GM12878 (cell line): ENCODE results near the gene ZNF280D. TPM values are rescaled to one million over a fixed set of nuclear protein-coding genes. Genes with fewer than 3 reads are reported as not detected.

Experiments used
- ATAC-seq: fragments of 200-7000 bp; cut with Tn5 transposase; 3 replicates; pipeline ENCODE4 v1.9.1; 2020; ENCODE audit warnings: mild to moderate bottlenecking, moderate library complexity
- BruUV-seq: library from RNA; stranded (reverse); fragments of 400-500 nt; replicated peaks from 2 replicates; lab custom pipeline; 2021; lab: Mats Ljungman, UMichigan
- CTCF ChIA-PET: fragments of 300-600 bp; sonication (Branson Sonifier 250); formaldehyde crosslinking; extraction: SDS; loops from one replicate; lab custom pipeline; 2021; ENCODE audit warnings: inconsistent platforms; lab: Yijun Ruan, JAX
- POLR2A ChIA-PET: fragments of 350-600 bp; formaldehyde crosslinking; extraction: SDS; loops from one replicate; lab custom pipeline; 2021; ENCODE audit warnings: inconsistent platforms; lab: Charles Lee
- RAD21 ChIA-PET: fragments of 300-600 bp; sonication (Branson Sonifier 250); formaldehyde crosslinking; loops from one replicate; lab custom pipeline; 2023; ENCODE audit warnings: antibody characterized with exemption; ENCODE audit not compliant: unreplicated experiment; lab: Charles Lee
- SMC1A ChIA-PET: fragments of 300-600 bp; sonication (Branson Sonifier 250); formaldehyde crosslinking; loops from one replicate; lab custom pipeline; 2023; ENCODE audit not compliant: unreplicated experiment, uncharacterized antibody; lab: Charles Lee
- DNase-seq: peaks from one replicate; pipeline ENCODE4 v3.0.0-alpha.2; 2011; ENCODE audit warnings: low read depth, low spot score
- FAIRE-seq: peaks from 3 replicates; lab custom pipeline; 2011; peaks lifted over from hg19 to GRCh38; lab: Jason Lieb, UNC
- H2AFZ ChIP-seq: 2 replicates; pipeline ENCODE4 v1.6.0; 2011; ENCODE audit warnings: low read depth, low read length, control low read depth; ENCODE audit not compliant: control insufficient read depth
- H3K27ac ChIP-seq: 2 replicates; pipeline ENCODE4 v1.5.1; 2011; ENCODE audit warnings: control low read depth; ENCODE audit not compliant: control insufficient read depth, insufficient read depth
- H3K27me3 ChIP-seq, 2 experiments: replicated peaks in 1 of 2; 2 replicates each; pipeline versions ENCODE4 v1.6.0 to v1.6.1; 2011; ENCODE audit warnings: low read length in 1 of 2; ENCODE audit not compliant: control insufficient read depth in 2 of 2, insufficient read depth in 2 of 2
- H3K36me3 ChIP-seq, 2 experiments: 2 replicates each; pipeline ENCODE4 v1.5.1; 2011; ENCODE audit warnings: low read length in 1 of 2; ENCODE audit not compliant: control insufficient read depth in 2 of 2, insufficient read depth in 2 of 2
- H3K4me1 ChIP-seq: 2 replicates; pipeline ENCODE4 v1.6.1; 2011; ENCODE audit warnings: mild to moderate bottlenecking, low read length, moderate library complexity, mixed read lengths; ENCODE audit not compliant: control insufficient read depth, insufficient read depth
- H3K4me2 ChIP-seq: 2 replicates; pipeline ENCODE4 v1.6.0; 2011; ENCODE audit warnings: control low read depth; ENCODE audit not compliant: control insufficient read depth, insufficient read depth
- H3K4me3 ChIP-seq: fragments of 200-600 bp; sonication (generic); 2 replicates; pipeline ENCODE4 v1.5.1; 2016
- H3K79me2 ChIP-seq: 2 replicates; pipeline ENCODE4 v1.6.0; 2011; ENCODE audit warnings: low read length; ENCODE audit not compliant: control insufficient read depth, insufficient read depth
- H3K9ac ChIP-seq: 2 replicates; pipeline ENCODE4 v1.8.0; 2011; ENCODE audit warnings: low read length, control low read depth, mixed read lengths; ENCODE audit not compliant: control insufficient read depth, insufficient read depth
- H3K9me3 ChIP-seq: replicated peaks from 3 replicates; pipeline ENCODE4 v1.5.1; 2011; ENCODE audit warnings: mild to moderate bottlenecking, low read length; ENCODE audit not compliant: control insufficient read depth, insufficient read depth
- H4K20me1 ChIP-seq: 2 replicates; pipeline ENCODE4 v1.6.0; 2011; ENCODE audit not compliant: control insufficient read depth, insufficient read depth
- CHD1 ChIP-seq: IDR thresholded peaks from 2 replicates; pipeline ENCODE4 v1.6.1; 2012; ENCODE audit warnings: low read depth, low read length, improper control_type of control experiment
- HDAC6 ChIP-seq: fragments of 200-600 bp; sonication (generic); IDR thresholded peaks from one replicate; pipeline ENCODE4 v1.8.0; 2017; ENCODE audit warnings: antibody characterized with exemption; ENCODE audit not compliant: unreplicated experiment
- IRF3 ChIP-seq: fragments of 450-650 bp; IDR thresholded peaks from 2 replicates; pipeline ENCODE4 v1.6.1; 2014; ENCODE audit warnings: mild to moderate bottlenecking
- NBN ChIP-seq: fragments of 450-650 bp; IDR thresholded peaks from 2 replicates; pipeline ENCODE4 v1.6.1; 2016
- RBBP5 ChIP-seq: fragments of 200-600 bp; sonication (generic); conservative IDR thresholded peaks from 2 replicates; pipeline ENCODE4 v1.6.1; 2016
- ZSCAN29 ChIP-seq: fragments of 450-650 bp; IDR thresholded peaks from 2 replicates; pipeline ENCODE4 v1.6.1; 2017; ENCODE audit warnings: mild to moderate bottlenecking, moderate library complexity
- WGBS: methylation state at CpG from one replicate; pipeline ENCODE4 v1.1.6; 2016; ENCODE audit warnings: low lambda C conversion rate; ENCODE audit not compliant: insufficient replicate concordance, insufficient coverage; ENCODE audit errors: missing lambda C conversion rate; 5-methylcytosine and 5-hydroxymethylcytosine counted together
- in situ Hi-C: fragments of 300-500 bp; cut with MboI; formaldehyde crosslinking; loops from 9 replicates; pipeline ENCODE4 v1.14.3; 2018; ENCODE audit warnings: mixed read lengths
- intact Hi-C: fragments of 100-400 bp; cut with micrococcal nuclease; formaldehyde crosslinking; loops from one replicate; pipeline ENCODE4 v1.14.2; 2022; ENCODE audit not compliant: unreplicated experiment
- polyA plus RNA-seq, 11 experiments: library from polyadenylated mRNA; depleted of rRNA in 4 of 11; unstranded in 6 of 11; stranded (reverse) in 5 of 11; fragments of >200 nt; fragmentation: Nextera tagmentation in 4 of 11; fragmentation: Illumina TruSeq in 1 of 11; extraction: Ambion mirVana in 4 of 11; extraction: Trizol in 1 of 11; gene quantifications; 1 replicate in 1 of 11; 2 replicates in 10 of 11; pipeline versions ENCODE4 v1.2.1 to v1.2.3, GENCODE V29; 2011 to 2016; ENCODE audit warnings: inconsistent platforms in 2 of 11, missing spikeins in 2 of 11, low read depth in 1 of 11
- total RNA-seq, 4 experiments: library from RNA; depleted of rRNA in 3 of 4; stranded (reverse); fragments of >200 nt in 3 of 4; fragmentation: Illumina TruSeq in 1 of 4; extraction: Trizol in 1 of 4; gene quantifications; 2 replicates each; pipeline versions ENCODE4 v1.2.1 to v1.2.3, GENCODE V29; 2013 to 2021
- TF ChIP-seq, protein P1 (sequence below): fragments of 450-650 bp; IDR thresholded peaks from 2 replicates; pipeline ENCODE4 v1.6.1; 2017; ENCODE audit warnings: mild to moderate bottlenecking, low read depth, inconsistent platforms; ENCODE audit not compliant: poor library complexity, severe bottlenecking

The ZNF280D gene
- total and polyA plus RNA-seq, 10 of the 15 experiments (the other 5 are each of a cell fraction or from before 2014, with no cell fraction given): 5.6 to 18.6 (median 8.6) TPM

DNA sequence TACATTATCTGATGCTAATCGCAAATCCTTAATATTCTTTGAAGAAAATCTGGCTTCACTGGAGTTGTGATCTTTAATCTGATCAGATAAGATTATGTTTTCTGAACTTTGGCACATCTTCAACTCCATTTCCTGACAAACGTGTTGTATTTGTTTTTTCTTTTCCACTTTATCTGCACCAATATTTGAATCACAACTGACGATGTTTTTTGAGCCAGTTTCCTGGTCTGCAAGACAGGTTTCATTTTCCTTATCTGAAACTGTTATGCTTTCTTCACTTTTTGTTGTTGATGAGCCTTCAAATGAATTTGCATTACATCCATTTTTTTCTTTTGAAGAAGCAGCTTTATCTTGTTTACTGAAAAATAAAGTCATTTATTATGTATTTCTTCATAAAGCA lies 101.5 kb downstream of the ZNF280D start:
- no TSS peak for BruUV-seq
- no peaks in the 10 kb centered on the region for H4K20me1 ChIP-seq
- ChIA-PET SMC1A (no interaction called here), RAD21 (no interaction called here), CTCF (no interaction called here), POLR2A (no interaction called here)
- in situ Hi-C loops: no loop called here
- no peak for FAIRE-seq
- H3K4me3 ChIP-seq: no peak overlapping the region
- no peaks in the 10 kb centered on the region for H3K4me1 ChIP-seq
- no peaks in the 10 kb centered on the region for H3K9me3 ChIP-seq
- H3K9ac ChIP-seq: no peak overlapping the region
- no peak overlapping the region for H3K27ac ChIP-seq
- 47% methylated on average over 3 of the region's 3 CpGs for WGBS
- no peaks in the 10 kb centered on the region for H3K79me2 ChIP-seq
- intact Hi-C loops: no loop called here
- no peaks in the 10 kb centered on the region for H3K27me3 ChIP-seq
- H3K4me2 ChIP-seq: no peak overlapping the region
- no peak for ATAC-seq
- H2AFZ ChIP-seq: no peak overlapping the region
- H3K36me3 ChIP-seq: no peaks in the 10 kb centered on the region
- TF ChIP-seq ZSCAN29 (no peak), NBN (no peak), RBBP5 (no peak), IRF3 (no peak), HDAC6 (no peak), CHD1 (no peak)
- TF ChIP-seq, protein P1, sequence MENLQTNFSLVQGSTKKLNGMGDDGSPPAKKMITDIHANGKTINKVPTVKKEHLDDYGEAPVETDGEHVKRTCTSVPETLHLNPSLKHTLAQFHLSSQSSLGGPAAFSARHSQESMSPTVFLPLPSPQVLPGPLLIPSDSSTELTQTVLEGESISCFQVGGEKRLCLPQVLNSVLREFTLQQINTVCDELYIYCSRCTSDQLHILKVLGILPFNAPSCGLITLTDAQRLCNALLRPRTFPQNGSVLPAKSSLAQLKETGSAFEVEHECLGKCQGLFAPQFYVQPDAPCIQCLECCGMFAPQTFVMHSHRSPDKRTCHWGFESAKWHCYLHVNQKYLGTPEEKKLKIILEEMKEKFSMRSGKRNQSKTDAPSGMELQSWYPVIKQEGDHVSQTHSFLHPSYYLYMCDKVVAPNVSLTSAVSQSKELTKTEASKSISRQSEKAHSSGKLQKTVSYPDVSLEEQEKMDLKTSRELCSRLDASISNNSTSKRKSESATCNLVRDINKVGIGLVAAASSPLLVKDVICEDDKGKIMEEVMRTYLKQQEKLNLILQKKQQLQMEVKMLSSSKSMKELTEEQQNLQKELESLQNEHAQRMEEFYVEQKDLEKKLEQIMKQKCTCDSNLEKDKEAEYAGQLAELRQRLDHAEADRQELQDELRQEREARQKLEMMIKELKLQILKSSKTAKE: no peak
- no peak for DNase-seq
